ENCODE measurements around the gene WRNIP1. TPM values are rescaled to one million over a fixed set of nuclear protein-coding genes. Genes with fewer than 3 reads are reported as not detected.

The WRNIP1 gene
- total and polyA plus RNA-seq, 9 of the 15 experiments (the other 6 are each of a cell fraction or from before 2014, with no cell fraction given): 13.2 to 63.6 (median 48.6) TPM

DNA sequence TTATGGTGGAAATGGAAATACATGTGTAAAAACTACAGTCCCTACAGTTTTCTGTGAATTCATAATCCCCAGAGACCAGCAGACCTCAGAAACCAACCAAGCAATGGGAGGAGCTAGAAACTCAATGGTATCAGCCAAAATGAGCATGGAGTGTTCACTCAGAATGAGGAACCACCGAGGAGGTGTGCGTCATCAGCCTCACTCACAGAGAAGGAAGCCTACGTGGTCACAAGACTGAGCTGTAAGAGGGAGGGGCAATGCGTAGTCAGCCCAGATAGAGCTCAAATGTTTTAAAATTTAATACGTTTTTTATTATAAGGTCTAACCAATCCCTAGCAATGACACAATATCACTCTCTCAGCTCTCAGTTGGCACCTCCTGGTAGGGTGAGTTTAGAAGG, 31.9 kb upstream of the WRNIP1 start (continued):
- TF ChIP-seq CTCFL (IDR thresholded peaks at IDR 0.05; ENCODE audit: borderline replicate concordance, insufficient read depth, low read depth, low read length, poor library complexity, severe bottlenecking) (no peak), HMBOX1 (IDR thresholded peaks at IDR 0.05) (no peak), EHMT2 (IDR thresholded peaks at IDR 0.05) (peak; percentile 76), SPI1 (IDR thresholded peaks at IDR 0.05; ENCODE audit: borderline replicate concordance, low read depth, low read length) (peak; percentile 96), ZNF507 (tag; conservative IDR thresholded peaks at IDR 0.05) (no peak), HNRNPLL (IDR thresholded peaks at IDR 0.05; ENCODE audit: low read depth, low read length, poor library complexity, severe bottlenecking) (no peak), TBP (optimal IDR thresholded peaks at IDR 0.05; ENCODE audit: low read depth, low read length) (peak; percentile 65), PATZ1 (CRISPR knock-in tag; IDR thresholded peaks at IDR 0.05; ENCODE audit: borderline replicate concordance) (no peak), ZNF551 (CRISPR knock-in tag; IDR thresholded peaks at IDR 0.05) (no peak), XRCC4 (IDR thresholded peaks at IDR 0.05; ENCODE audit: extremely low read depth, insufficient read depth, insufficient read length) (no peak), MAX (CRISPR knock-in tag; IDR thresholded peaks at IDR 0.05) (peak; percentile 26; the same call in 1 of the 2 replicates), PML (IDR thresholded peaks at IDR 0.05; ENCODE audit: low read length) (no peak), NFE2 (IDR thresholded peaks at IDR 0.05; ENCODE audit: low read depth) (no peak), ZNF780A (CRISPR knock-in tag; IDR thresholded peaks at IDR 0.05) (no peak), NBN (IDR thresholded peaks at IDR 0.05; ENCODE audit: low read depth) (peak; percentile 44; the same call in 1 of the 2 replicates), TFE3 (CRISPR knock-in tag; IDR thresholded peaks at IDR 0.05) (peak; percentile 60), COPS2 (conservative IDR thresholded peaks at IDR 0.05) (no peak), RFX7 (CRISPR knock-in tag; IDR thresholded peaks at IDR 0.05) (no peak), NUFIP1 (IDR thresholded peaks at IDR 0.05; ENCODE audit: partially characterized antibody) (peak; percentile 38), CREM (IDR thresholded peaks at IDR 0.05; ENCODE audit: low read depth) (peak; percentile 95), SMAD4 (CRISPR knock-in tag; conservative IDR thresholded peaks at IDR 0.05) (no peak), ZBTB12 (CRISPR knock-in tag; IDR thresholded peaks at IDR 0.05) (peak; percentile 63), ZKSCAN3 (CRISPR knock-in tag; IDR thresholded peaks at IDR 0.05) (no peak)
